Omental fat pad (tissue), 4 donors: Measurements from ENCODE around the gene LHFPL3. TPM values are rescaled to one million over a fixed set of nuclear protein-coding genes. Genes with fewer than 3 reads are reported as not detected.
A peak's percentile ranks its signal among the peaks of the same experiment; 100 is the strongest.

Experiments
- ATAC-seq: fragments of 150-250 bp; one replicate; pipeline ENCODE4 v1.9.1; 2016; ENCODE audit warnings: mild to moderate bottlenecking, moderate library complexity; ENCODE audit not compliant: low FRiP score
- DNase-seq: peaks from one replicate; pipeline ENCODE4 v3.0.0-alpha.2; 2019; ENCODE audit warnings: low spot score
- CTCF ChIP-seq, 3 donors: fragments of 450-650 bp; IDR thresholded peaks; one replicate each; pipeline ENCODE4 v1.5.1; 2016 to 2017; ENCODE audit warnings: antibody characterized with exemption in 3 of 3, mild to moderate bottlenecking in 3 of 3, moderate library complexity in 2 of 3
- total RNA-seq, 4 donors: library from RNA; depleted of rRNA; stranded (reverse); fragments of >200 nt; gene quantifications; one replicate each; pipeline ENCODE4 v1.1.0, GENCODE V29; 2016

The LHFPL3 gene
- total RNA-seq, 4 donors from 2014 or later: not detected

- peak in 2 of 3 donors; percentile 57 to 68 for TF ChIP-seq CTCF (IDR thresholded peaks at IDR 0.05)
- ATAC-seq (peak; percentile 95), DNase-seq (peak; percentile 83)
Observed at GRCh38 chr7:104883718-104884452, 555.5 kb downstream of the LHFPL3 start.

GRCh38 chr7:104886651-104887050 is 558.2 kb downstream of the LHFPL3 start:
- TF ChIP-seq CTCF (IDR thresholded peaks at IDR 0.05): no peak
- no peak for DNase-seq
- ATAC-seq: no peak

- DNase-seq: no peak
- no peak for TF ChIP-seq CTCF (IDR thresholded peaks at IDR 0.05)
- no peak for ATAC-seq
Observed at GRCh38 chr7:104890216-104890615, 561.8 kb downstream of the LHFPL3 start.

- ATAC-seq (no peak), DNase-seq (no peak)
- no peak for TF ChIP-seq CTCF (IDR thresholded peaks at IDR 0.05)
Observed at GRCh38 chr7:104891949-104892348, 563.5 kb downstream of the LHFPL3 start.

- DNase-seq: no peak
- ATAC-seq: no peak
- TF ChIP-seq CTCF (IDR thresholded peaks at IDR 0.05): no peak
Observed at GRCh38 chr7:104894314-104894713, 565.9 kb downstream of the LHFPL3 start.

- DNase-seq (no peak), ATAC-seq (no peak)
- TF ChIP-seq CTCF (IDR thresholded peaks at IDR 0.05): no peak
Observed at GRCh38 chr7:104894726-104895521, 566.5 kb downstream of the LHFPL3 start.
